H9 (cell line): ENCODE results near the gene MTMR6. TPM values are rescaled to one million over a fixed set of nuclear protein-coding genes. Genes with fewer than 3 reads are reported as not detected.

ENCODE experiments used
- DNase-seq: peaks from one replicate; pipeline ENCODE4 v3.0.0-alpha.2; 2017
- H2AFZ ChIP-seq: one replicate; pipeline ENCODE4 v1.6.1; 2013; ENCODE audit warnings: mild to moderate bottlenecking, low read length, control low read depth, moderate library complexity
- H2AK5ac ChIP-seq: 2 replicates; pipeline ENCODE4 v1.6.1; 2013; ENCODE audit warnings: low read length, control low read depth, mixed read lengths; ENCODE audit not compliant: insufficient read length
- H2BK120ac ChIP-seq: one replicate; pipeline ENCODE4 v1.6.1; 2013; ENCODE audit warnings: low read depth, mild to moderate bottlenecking, low read length, control low read depth, inconsistent platforms; ENCODE audit not compliant: poor library complexity, severe bottlenecking
- H2BK12ac ChIP-seq: 2 replicates; pipeline ENCODE4 v1.6.1; 2013; ENCODE audit warnings: low read length, control low read depth, mixed read lengths, low read depth; ENCODE audit not compliant: insufficient read length
- H2BK15ac ChIP-seq: 2 replicates; pipeline ENCODE4 v1.6.1; 2013; ENCODE audit warnings: low read depth, low read length, control low read depth
- H2BK20ac ChIP-seq: one replicate; pipeline ENCODE4 v1.6.1; 2013; ENCODE audit warnings: low read depth, mild to moderate bottlenecking, low read length, control low read depth, inconsistent platforms; ENCODE audit not compliant: poor library complexity, severe bottlenecking
- H2BK5ac ChIP-seq: 2 replicates; pipeline ENCODE4 v1.6.1; 2013; ENCODE audit warnings: low read length, control low read depth, mixed read lengths; ENCODE audit not compliant: insufficient read length
- H3K14ac ChIP-seq: 2 replicates; pipeline ENCODE4 v1.6.1; 2013; ENCODE audit warnings: low read length, control low read depth; ENCODE audit not compliant: insufficient read depth
- H3K18ac ChIP-seq: 2 replicates; pipeline ENCODE4 v1.6.1; 2013; ENCODE audit warnings: low read depth, mild to moderate bottlenecking, mixed read lengths, low read length, control low read depth; ENCODE audit not compliant: insufficient read length
- H3K23ac ChIP-seq: 2 replicates; pipeline ENCODE4 v1.6.1; 2013; ENCODE audit warnings: low read length, control low read depth, mixed read lengths, low read depth; ENCODE audit not compliant: insufficient read length
- H3K23me2 ChIP-seq: 2 replicates; pipeline ENCODE4 v1.6.1; 2013; ENCODE audit warnings: low read depth, mild to moderate bottlenecking, mixed read lengths, low read length, control low read depth; ENCODE audit not compliant: insufficient read length, poor library complexity, severe bottlenecking
- H3K27ac ChIP-seq: 2 replicates; pipeline ENCODE4 v1.5.1; 2013; ENCODE audit warnings: low read length, control low read depth, mixed read lengths, low read depth; ENCODE audit not compliant: insufficient read length
- H3K27me3 ChIP-seq: 2 replicates; pipeline ENCODE4 v1.6.1; 2013; ENCODE audit warnings: low read length, control low read depth, inconsistent platforms; ENCODE audit not compliant: insufficient read depth
- H3K4ac ChIP-seq: 2 replicates; pipeline ENCODE4 v1.6.1; 2013; ENCODE audit warnings: low read depth, mild to moderate bottlenecking, control low read depth, inconsistent platforms, low read length, moderate library complexity
- H3K4me1 ChIP-seq: 2 replicates; pipeline ENCODE4 v1.6.1; 2013; ENCODE audit warnings: low read length, control low read depth, inconsistent platforms; ENCODE audit not compliant: insufficient read depth
- H3K4me2 ChIP-seq: 2 replicates; pipeline ENCODE4 v1.6.1; 2013; ENCODE audit warnings: low read length, control low read depth, mixed read lengths; ENCODE audit not compliant: insufficient read length, insufficient read depth
- H3K56ac ChIP-seq: 2 replicates; pipeline ENCODE4 v1.6.1; 2013; ENCODE audit warnings: low read depth, mild to moderate bottlenecking, mixed read lengths, low read length, control low read depth; ENCODE audit not compliant: insufficient read length
- H3K79me1 ChIP-seq: 2 replicates; pipeline ENCODE4 v1.6.1; 2013; ENCODE audit warnings: low read depth, mild to moderate bottlenecking, moderate library complexity, low read length, control low read depth, inconsistent platforms; ENCODE audit not compliant: insufficient read depth, poor library complexity, severe bottlenecking
- H3K79me2 ChIP-seq: 2 replicates; pipeline ENCODE4 v1.6.1; 2013; ENCODE audit warnings: low read length, control low read depth, inconsistent platforms; ENCODE audit not compliant: insufficient read depth
- H3K9ac ChIP-seq: 2 replicates; pipeline ENCODE4 v1.6.1; 2013; ENCODE audit warnings: low read length, control low read depth, mixed read lengths; ENCODE audit not compliant: insufficient read length; ENCODE audit errors: extremely low read depth
- H3K9me3 ChIP-seq: one replicate; pipeline ENCODE4 v1.6.1; 2013; ENCODE audit warnings: low read depth, low read length, inconsistent platforms; ENCODE audit not compliant: control insufficient read depth
- H3T11ph ChIP-seq: one replicate; pipeline ENCODE4 v1.6.1; 2013; ENCODE audit warnings: mild to moderate bottlenecking, low read length, control low read depth, inconsistent platforms
- H4K20me1 ChIP-seq: one replicate; pipeline ENCODE4 v1.6.1; 2013; ENCODE audit not compliant: control insufficient read depth, insufficient read length, insufficient read depth
- H4K5ac ChIP-seq: 2 replicates; pipeline ENCODE4 v1.6.1; 2013; ENCODE audit warnings: low read depth, mild to moderate bottlenecking, mixed read lengths, low read length, control low read depth; ENCODE audit not compliant: insufficient read length
- H4K8ac ChIP-seq: replicated peaks from 2 replicates; pipeline ENCODE4 v1.6.1; 2013; ENCODE audit warnings: low read length, control low read depth, mixed read lengths, low read depth; ENCODE audit not compliant: insufficient read length
- H4K91ac ChIP-seq: 2 replicates; pipeline ENCODE4 v1.6.1; 2013; ENCODE audit warnings: low read depth, mild to moderate bottlenecking, moderate library complexity, mixed read lengths, low read length, control low read depth; ENCODE audit not compliant: insufficient read length
- H3K27ac Mint-ChIP-seq, 3 experiments: 2 replicates in 2 of 3; 3 replicates in 1 of 3; pipeline ENCODE4 v1.8.0; 2020 to 2021; ENCODE audit warnings: mixed read lengths in 3 of 3, mild to moderate bottlenecking in 1 of 3, moderate library complexity in 1 of 3
- H3K27me3 Mint-ChIP-seq: 2 replicates; pipeline ENCODE4 v1.8.0; 2021; ENCODE audit warnings: low read depth, mild to moderate bottlenecking, moderate library complexity, mixed read lengths
- H3K36me3 Mint-ChIP-seq, 3 experiments: 2 replicates in 2 of 3; 3 replicates in 1 of 3; pipeline ENCODE4 v1.8.0; 2020 to 2021; ENCODE audit warnings: low read depth in 3 of 3, mixed read lengths in 3 of 3; ENCODE audit not compliant: insufficient read depth in 1 of 3
- H3K4me1 Mint-ChIP-seq, 2 experiments: 2 replicates each; pipeline ENCODE4 v1.8.0; 2020; ENCODE audit warnings: mixed read lengths in 2 of 2
- H3K4me3 Mint-ChIP-seq, 2 experiments: 2 replicates in 1 of 2; 3 replicates in 1 of 2; pipeline ENCODE4 v1.8.0; 2020 to 2021; ENCODE audit warnings: mild to moderate bottlenecking in 2 of 2, mixed read lengths in 2 of 2, moderate library complexity in 1 of 2
- H3K9me3 Mint-ChIP-seq, 2 experiments: 2 replicates in 1 of 2; 3 replicates in 1 of 2; pipeline ENCODE4 v1.8.0; 2020; ENCODE audit warnings: mild to moderate bottlenecking in 2 of 2, mixed read lengths in 2 of 2, moderate library complexity in 1 of 2
- WGBS: extraction: QIAGEN DNeasy Blood & Tissue Kit; methylation state at CpG from one replicate; pipeline ENCODE4 v1.1.7; 2013; ENCODE audit warnings: missing lambda C conversion rate, low lambda C conversion rate, mixed read lengths; ENCODE audit not compliant: insufficient read length; ENCODE audit errors: extremely low coverage; 5-methylcytosine and 5-hydroxymethylcytosine counted together
- total RNA-seq: library from RNA; stranded (reverse); gene quantifications from 2 replicates; pipeline ENCODE4 v1.2.1, GENCODE V29; 2021
- TF ChIP-seq, protein P1 (sequence below): fragments of 200-600 bp; sonication (generic); conservative IDR thresholded peaks from 3 replicates; pipeline ENCODE4 v1.8.0; 2021; ENCODE audit warnings: antibody characterized with exemption, mild to moderate bottlenecking

MTMR6 gene
- total RNA-seq, 1 experiment from 2014 or later = 7.0 TPM

- Histone ChIP-seq H3K79me1 (no peaks in the 10 kb centered on the region), H3K4ac (no peak overlapping the region), H2BK20ac (no peak overlapping the region), H3K79me2 (no peaks in the 10 kb centered on the region), H4K8ac (no peak overlapping the region), H4K5ac (no peak overlapping the region), H3T11ph (no peak overlapping the region), H2BK15ac (no peak overlapping the region), H2BK5ac (no peak overlapping the region), H3K9me3 (no peaks in the 10 kb centered on the region), H4K91ac (no peak overlapping the region), H3K23ac (no peak overlapping the region), H3K27ac (no peak overlapping the region), H3K14ac (no peak overlapping the region), H3K27me3 (no peaks in the 10 kb centered on the region), H3K9ac (no peak overlapping the region), H2AFZ (no peak overlapping the region), H3K4me1 (no peaks in the 10 kb centered on the region; the same call in 1 of the 2 replicates), H2BK120ac (no peak overlapping the region), H4K20me1 (no peaks in the 10 kb centered on the region), H2BK12ac (no peak overlapping the region), H3K56ac (no peak overlapping the region), H3K23me2 (no peaks in the 10 kb centered on the region), H3K4me2 (no peak overlapping the region), H3K18ac (no peak overlapping the region), H2AK5ac (no peak overlapping the region)
- no peak overlapping the region for H3K4me3 Mint-ChIP-seq
- H3K27ac Mint-ChIP-seq = peak overlapping the region in 1 of 3 experiments; percentile 32; a peak in 1 of 7 replicates
- WGBS = no CpG with 5 or more reads among the region's 4 CpGs
- H3K9me3 Mint-ChIP-seq = no peaks in the 10 kb centered on the region
- H3K36me3 Mint-ChIP-seq = no peaks in the 10 kb centered on the region
- TF ChIP-seq, protein P1, sequence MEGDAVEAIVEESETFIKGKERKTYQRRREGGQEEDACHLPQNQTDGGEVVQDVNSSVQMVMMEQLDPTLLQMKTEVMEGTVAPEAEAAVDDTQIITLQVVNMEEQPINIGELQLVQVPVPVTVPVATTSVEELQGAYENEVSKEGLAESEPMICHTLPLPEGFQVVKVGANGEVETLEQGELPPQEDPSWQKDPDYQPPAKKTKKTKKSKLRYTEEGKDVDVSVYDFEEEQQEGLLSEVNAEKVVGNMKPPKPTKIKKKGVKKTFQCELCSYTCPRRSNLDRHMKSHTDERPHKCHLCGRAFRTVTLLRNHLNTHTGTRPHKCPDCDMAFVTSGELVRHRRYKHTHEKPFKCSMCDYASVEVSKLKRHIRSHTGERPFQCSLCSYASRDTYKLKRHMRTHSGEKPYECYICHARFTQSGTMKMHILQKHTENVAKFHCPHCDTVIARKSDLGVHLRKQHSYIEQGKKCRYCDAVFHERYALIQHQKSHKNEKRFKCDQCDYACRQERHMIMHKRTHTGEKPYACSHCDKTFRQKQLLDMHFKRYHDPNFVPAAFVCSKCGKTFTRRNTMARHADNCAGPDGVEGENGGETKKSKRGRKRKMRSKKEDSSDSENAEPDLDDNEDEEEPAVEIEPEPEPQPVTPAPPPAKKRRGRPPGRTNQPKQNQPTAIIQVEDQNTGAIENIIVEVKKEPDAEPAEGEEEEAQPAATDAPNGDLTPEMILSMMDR = no peak
- H3K4me1 Mint-ChIP-seq = peaks cover 11 to 17% of the 10 kb centered on the region in 2 experiments
- no peak for DNase-seq
- peaks cover 1% of the 10 kb centered on the region; the same call in 1 of the 2 replicates for H3K27me3 Mint-ChIP-seq
Measured at GRCh38 chr13:25281193-25281934, 5.9 kb downstream of the MTMR6 start.
